NB4 (cell line): Measurements from ENCODE around the gene INPP5A.

Source experiments
- CTCF ChIP-seq: IDR thresholded peaks from one replicate; pipeline ENCODE4 v1.5.1; 2012; ENCODE audit warnings: low read depth, low read length
- POLR2A ChIP-seq: IDR thresholded peaks from 2 replicates; pipeline ENCODE4 v1.6.1; 2011; ENCODE audit warnings: mild to moderate bottlenecking; ENCODE audit not compliant: insufficient read length; ENCODE audit errors: extremely low read depth
- TF ChIP-seq, protein P1 (sequence below): IDR thresholded peaks from 2 replicates; pipeline ENCODE4 v1.6.1; 2011; ENCODE audit warnings: low read depth, low read length

GRCh38 chr10:132611026-132611910, 73.7 kb downstream of the INPP5A start:
- TF ChIP-seq CTCF (no peak), POLR2A (no peak)
- TF ChIP-seq, protein P1, sequence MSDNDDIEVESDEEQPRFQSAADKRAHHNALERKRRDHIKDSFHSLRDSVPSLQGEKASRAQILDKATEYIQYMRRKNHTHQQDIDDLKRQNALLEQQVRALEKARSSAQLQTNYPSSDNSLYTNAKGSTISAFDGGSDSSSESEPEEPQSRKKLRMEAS, result no peak
